T-helper 2 cell treated with Interferon-gamma antibody and Interleukin-4, amounts not matched to agents 100 ng/mL and 5 ng/mL, for 36 hours (primary cell): ENCODE results near the gene MTCL1. TPM values are rescaled to one million over a fixed set of nuclear protein-coding genes. Genes with fewer than 3 reads are reported as not detected.

ENCODE experiments used
- intact Hi-C: fragments of 100-400 bp; cut with micrococcal nuclease; formaldehyde crosslinking; loops from one replicate; pipeline ENCODE4 v1.15.1; 2023
- total RNA-seq: library from RNA; stranded (reverse); gene quantifications from 2 replicates; pipeline ENCODE4 v1.2.3, GENCODE V29; 2022

The MTCL1 gene
- total RNA-seq, 1 donor from 2014 or later, result 0.93 TPM

DNA sequence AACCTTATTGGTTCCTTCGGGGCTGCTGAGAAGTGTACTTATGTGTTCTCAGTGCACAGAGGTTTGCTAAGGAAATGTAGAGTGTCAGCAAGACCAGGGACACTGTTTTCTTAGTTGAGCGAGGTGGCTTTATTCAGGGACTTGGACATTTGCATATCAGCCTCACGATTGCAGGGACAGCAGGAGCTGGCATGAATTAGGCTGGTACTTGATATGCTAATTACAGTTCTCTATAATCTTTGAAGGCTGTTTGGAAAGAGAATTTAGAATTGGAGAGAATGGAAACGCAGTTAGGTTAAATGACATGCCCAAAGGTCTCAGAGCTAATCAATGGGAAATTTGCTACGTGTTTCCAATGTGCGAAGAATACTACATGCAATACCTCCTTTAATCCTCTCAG lies 18.7 kb upstream of the MTCL1 start:
- intact Hi-C loops, result no loop called here

- intact Hi-C loops, result no loop called here
Measured at GRCh38 chr18:8688216-8688800, 17.0 kb upstream of the MTCL1 start.

- intact Hi-C loops, result no loop called here
Measured at GRCh38 chr18:8688816-8689215, 16.5 kb upstream of the MTCL1 start.

GRCh38 chr18:8689517-8689916 lies 15.8 kb upstream of the MTCL1 start:
- intact Hi-C loops, result no loop called here

GRCh38 chr18:8694891-8695290 lies 10.5 kb upstream of the MTCL1 start:
- intact Hi-C loops, result no loop called here

GRCh38 chr18:8695932-8696517 lies 9.3 kb upstream of the MTCL1 start:
- intact Hi-C loops, result loop anchor here (1.0 to 2.0 kb wide), 2 partner anchors 292 to 639 kb away; partner anchors contain the start of gene TWSG1

DNA sequence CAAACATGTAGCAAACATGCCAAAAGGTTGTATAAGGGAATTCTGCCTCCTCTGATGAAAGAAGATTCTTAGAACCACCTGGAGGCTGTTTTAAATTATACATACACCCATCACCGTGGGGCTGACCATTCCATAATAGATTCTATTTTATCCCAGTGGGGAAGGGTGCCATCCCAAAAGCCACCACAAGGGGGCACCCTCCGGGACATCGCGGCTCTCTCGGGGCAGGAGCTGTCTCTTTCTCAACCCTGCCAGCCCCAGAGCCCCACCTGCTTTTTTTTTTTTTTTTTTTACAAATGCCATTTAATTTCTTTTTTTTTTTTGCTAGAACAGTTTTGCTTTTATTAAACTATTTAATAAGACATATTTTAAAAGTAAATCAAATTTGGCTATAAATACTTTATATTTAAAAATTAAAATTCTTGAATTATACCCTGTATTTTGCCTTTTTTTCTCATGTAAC lies 8.6 kb upstream of the MTCL1 start:
- intact Hi-C loops, result loop anchor here (1.0 to 2.0 kb wide), 2 partner anchors 292 to 638 kb away; partner anchors contain the start of gene TWSG1

DNA sequence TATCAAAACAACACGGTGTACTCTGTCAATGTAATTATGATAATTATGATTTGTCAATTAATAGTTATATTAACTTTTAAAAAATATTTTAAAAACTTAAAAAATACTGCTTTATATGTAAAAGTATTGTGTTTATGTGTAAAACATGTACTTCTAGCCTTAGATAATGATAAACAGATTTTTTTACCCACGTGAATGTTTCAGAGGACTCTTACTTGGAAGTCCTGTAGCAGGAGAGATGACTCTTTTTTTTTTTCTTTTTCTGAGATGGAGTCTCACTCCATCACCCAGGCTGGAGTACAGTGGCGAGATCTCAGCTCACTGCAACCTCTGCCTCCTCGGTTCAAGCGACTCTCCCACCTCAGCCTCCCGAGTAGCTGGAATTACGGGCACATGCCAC lies 6.2 kb upstream of the MTCL1 start:
- intact Hi-C loops, result no loop called here

- intact Hi-C loops, result loop anchor here (10.0 kb wide), 2 partner anchors 435 to 775 kb away; partner anchors contain the start of genes ANKRD12 and RALBP1
Measured at GRCh38 chr18:8699948-8700347, 5.4 kb upstream of the MTCL1 start.

GRCh38 chr18:8701546-8702118 lies 3.7 kb upstream of the MTCL1 start:
- intact Hi-C loops, result loop anchor here (10.0 kb wide), 2 partner anchors 433 to 773 kb away; partner anchors contain the start of genes ANKRD12 and RALBP1

DNA sequence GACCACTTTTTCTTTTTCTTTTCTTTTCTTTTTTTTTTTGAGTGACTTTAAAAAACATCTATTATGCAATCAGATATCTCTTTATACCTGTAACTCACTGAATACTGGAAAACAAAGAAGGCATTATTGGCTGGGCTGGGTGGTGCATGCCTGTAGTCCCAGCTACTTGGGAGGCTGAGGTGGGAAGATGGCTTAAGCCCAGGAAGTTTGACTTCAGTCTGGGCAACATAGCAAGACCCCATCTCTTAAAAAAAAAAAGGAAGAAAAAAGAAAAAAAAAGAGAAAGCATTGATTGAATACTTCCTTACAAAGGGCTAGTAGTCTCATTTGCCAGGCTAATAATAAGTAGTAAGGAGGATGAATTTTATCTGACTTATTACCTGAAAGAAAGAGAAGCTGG lies 2.7 kb upstream of the MTCL1 start:
- intact Hi-C loops, result loop anchor here (10.0 kb wide), 2 partner anchors 432 to 772 kb away; partner anchors contain the start of genes ANKRD12 and RALBP1

GRCh38 chr18:8703092-8703709 lies 2.2 kb upstream of the MTCL1 start:
- intact Hi-C loops, result loop anchor here (10.0 kb wide), 2 partner anchors 432 to 772 kb away; partner anchors contain the start of genes ANKRD12 and RALBP1

GRCh38 chr18:8703781-8704301 lies 1.5 kb upstream of the MTCL1 start:
- intact Hi-C loops, result loop anchor here (2.0 to 10.0 kb wide), 4 partner anchors 41 to 771 kb away; partner anchors contain the start of genes ANKRD12, RAB12 and RALBP1

DNA sequence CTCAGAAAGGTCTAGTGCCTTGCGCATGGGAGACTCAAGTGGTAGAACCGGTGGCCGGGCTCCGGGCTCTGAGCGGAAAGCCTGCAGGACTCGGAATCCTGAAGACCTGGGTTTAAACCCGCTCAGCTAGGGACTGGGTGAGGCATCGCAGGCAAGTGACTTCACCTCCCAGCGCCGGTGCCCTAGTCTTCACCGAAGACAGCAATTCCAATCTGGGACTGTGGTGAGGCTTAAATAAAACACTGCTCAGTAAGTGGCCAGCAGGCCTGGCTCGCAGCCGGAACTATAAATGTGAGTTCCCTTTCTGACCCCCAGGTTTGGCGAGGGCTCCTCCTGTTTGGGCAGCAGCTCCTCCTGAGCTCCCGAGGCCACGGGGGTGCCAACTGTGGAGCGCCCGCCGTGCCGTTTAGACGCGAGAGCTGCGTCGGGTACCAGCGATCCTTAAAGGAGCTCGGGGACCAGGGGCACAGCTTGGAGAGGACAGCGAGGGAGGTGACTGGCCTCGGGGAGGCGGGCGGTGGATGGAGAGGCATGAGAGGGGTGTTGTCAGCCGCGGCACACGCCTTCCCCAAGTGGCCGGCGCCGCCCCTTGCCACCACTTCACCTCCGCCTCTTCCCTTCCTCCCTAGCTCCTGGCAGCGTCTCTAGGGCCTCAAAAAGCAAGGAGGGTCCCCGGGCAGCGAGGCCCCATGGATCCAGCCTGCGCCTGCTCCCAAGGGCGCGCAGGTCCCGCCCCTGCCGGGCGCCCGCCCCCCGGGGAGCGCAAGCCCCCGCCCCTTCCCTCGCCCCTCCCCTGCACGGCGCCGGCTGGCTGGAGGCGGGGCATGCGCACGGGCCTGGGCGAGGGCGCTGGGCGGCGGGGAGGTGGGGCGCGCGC lies 757 bp upstream of the MTCL1 start:
- intact Hi-C loops, result loop anchor here (1.0 to 10.0 kb wide), 7 partner anchors 40 to 1208 kb away; partner anchors contain the start of genes ANKRD12, RAB12, RALBP1 and TWSG1

DNA sequence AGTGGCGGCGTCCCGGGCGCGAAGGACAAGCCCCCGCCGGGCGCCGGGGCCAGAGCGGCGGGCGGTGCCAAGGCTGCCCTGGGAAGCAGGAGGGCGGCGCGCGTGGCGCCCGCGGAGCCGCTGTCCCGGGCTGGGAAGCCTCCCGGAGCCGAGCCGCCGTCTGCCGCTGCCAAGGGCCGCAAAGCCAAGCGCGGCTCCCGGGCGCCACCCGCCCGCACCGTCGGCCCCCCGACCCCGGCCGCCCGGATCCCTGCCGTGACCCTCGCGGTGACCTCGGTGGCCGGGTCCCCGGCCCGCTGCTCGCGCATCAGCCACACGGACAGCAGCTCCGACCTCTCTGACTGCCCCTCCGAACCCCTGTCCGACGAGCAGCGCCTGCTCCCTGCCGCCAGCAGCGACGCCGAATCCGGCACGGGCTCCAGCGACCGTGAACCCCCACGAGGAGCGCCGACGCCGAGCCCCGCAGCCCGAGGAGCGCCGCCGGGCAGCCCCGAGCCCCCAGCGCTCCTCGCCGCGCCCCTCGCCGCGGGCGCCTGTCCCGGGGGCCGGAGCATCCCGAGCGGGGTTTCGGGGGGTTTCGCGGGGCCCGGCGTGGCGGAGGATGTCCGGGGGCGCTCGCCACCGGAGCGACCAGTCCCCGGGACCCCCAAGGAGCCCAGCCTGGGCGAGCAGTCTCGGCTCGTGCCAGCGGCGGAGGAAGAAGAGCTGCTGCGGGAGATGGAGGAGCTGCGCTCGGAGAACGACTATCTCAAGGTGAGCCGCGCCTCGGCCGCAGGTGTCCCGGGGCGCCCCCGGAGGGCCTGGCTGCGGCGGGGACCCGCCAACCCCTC lies 820 bp downstream of the MTCL1 start:
- intact Hi-C loops, result loop anchor here (1.0 to 10.0 kb wide), 7 partner anchors 39 to 1206 kb away; partner anchors contain the start of genes ANKRD12, RAB12, RALBP1 and TWSG1

- intact Hi-C loops, result loop anchor here (5.0 to 10.0 kb wide), 4 partner anchors 50 to 1205 kb away; partner anchors contain the start of genes ANKRD12, RALBP1 and VAPA
Measured at GRCh38 chr18:8706791-8707555, 1.6 kb downstream of the MTCL1 start.

GRCh38 chr18:8707556-8708300 lies 2.4 kb downstream of the MTCL1 start:
- intact Hi-C loops, result loop anchor here (5.0 to 10.0 kb wide), 4 partner anchors 50 to 1205 kb away; partner anchors contain the start of genes ANKRD12, RALBP1 and VAPA

DNA sequence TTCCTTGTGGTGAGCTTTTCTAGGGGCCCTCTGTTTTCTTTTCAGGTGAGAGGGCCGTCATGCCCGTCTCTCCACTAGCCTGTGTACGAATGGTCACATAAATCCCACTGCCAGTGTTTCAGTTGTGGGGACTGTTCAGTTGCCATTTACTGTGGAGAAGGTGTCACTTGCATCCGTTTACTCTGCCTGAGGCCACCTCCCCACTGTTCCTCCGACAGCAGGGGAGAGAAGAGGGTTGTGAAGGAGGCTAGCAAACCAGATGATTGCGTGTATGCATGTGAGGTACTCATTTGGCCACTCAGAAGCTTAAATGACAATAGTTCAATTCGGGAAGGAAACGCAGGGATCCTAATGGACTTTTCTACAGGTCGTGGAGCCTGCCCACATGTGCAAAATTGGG lies 3.3 kb downstream of the MTCL1 start:
- intact Hi-C loops, result loop anchor here (5.0 to 10.0 kb wide), 4 partner anchors 49 to 1204 kb away; partner anchors contain the start of genes ANKRD12, RALBP1 and VAPA
